Prostate gland (tissue), 2 donors: Measurements from ENCODE around the gene TMEM35B.

ENCODE experiments used
- POLR2A ChIP-seq: fragments of 450-650 bp; IDR thresholded peaks from one replicate; pipeline ENCODE4 v1.6.1; 2016; ENCODE audit warnings: antibody characterized with exemption, mild to moderate bottlenecking
- TF ChIP-seq, protein P1 (sequence below), 4 experiments: fragments of 200-600 bp in 2 of 4; fragments of 450-650 bp in 2 of 4; sonication (generic) in 2 of 4; IDR thresholded peaks; 1 replicate in 3 of 4; 2 replicates in 1 of 4; pipeline ENCODE4 v1.5.1; 2016 to 2019; ENCODE audit warnings: antibody characterized with exemption in 4 of 4, mild to moderate bottlenecking in 2 of 4, moderate library complexity in 2 of 4

DNA sequence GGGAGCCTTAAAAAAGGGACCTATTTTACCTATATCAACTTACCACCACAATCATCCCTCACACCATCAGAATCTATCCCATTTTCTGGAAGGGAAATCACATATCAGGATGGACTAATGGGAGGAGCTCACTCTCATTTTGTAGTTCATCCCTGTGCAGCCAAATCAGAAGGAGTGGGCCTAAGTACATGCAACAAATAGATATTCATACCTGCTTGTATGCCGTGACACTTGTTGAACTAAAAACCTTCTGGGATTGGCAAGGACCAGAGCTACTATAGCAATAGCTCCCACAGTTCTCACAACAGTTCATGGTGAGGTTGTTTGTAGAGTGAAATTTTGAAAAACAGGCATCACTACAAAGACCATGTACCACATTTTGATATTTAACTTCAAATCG lies 29.3 kb upstream of the TMEM35B start:
- TF ChIP-seq, protein P1, sequence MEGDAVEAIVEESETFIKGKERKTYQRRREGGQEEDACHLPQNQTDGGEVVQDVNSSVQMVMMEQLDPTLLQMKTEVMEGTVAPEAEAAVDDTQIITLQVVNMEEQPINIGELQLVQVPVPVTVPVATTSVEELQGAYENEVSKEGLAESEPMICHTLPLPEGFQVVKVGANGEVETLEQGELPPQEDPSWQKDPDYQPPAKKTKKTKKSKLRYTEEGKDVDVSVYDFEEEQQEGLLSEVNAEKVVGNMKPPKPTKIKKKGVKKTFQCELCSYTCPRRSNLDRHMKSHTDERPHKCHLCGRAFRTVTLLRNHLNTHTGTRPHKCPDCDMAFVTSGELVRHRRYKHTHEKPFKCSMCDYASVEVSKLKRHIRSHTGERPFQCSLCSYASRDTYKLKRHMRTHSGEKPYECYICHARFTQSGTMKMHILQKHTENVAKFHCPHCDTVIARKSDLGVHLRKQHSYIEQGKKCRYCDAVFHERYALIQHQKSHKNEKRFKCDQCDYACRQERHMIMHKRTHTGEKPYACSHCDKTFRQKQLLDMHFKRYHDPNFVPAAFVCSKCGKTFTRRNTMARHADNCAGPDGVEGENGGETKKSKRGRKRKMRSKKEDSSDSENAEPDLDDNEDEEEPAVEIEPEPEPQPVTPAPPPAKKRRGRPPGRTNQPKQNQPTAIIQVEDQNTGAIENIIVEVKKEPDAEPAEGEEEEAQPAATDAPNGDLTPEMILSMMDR (IDR thresholded peaks at IDR 0.05) = no peak
- no peak for TF ChIP-seq POLR2A
